Mammary epithelial cell (primary cell): ENCODE data around the gene CAPG.

Source experiments
- EZH2 ChIP-seq: IDR thresholded peaks from 2 replicates; pipeline ENCODE4 v1.6.1; 2012; ENCODE audit warnings: low read length, inconsistent platforms, borderline replicate concordance
- TF ChIP-seq, protein P1 (sequence below), 2 donors: IDR thresholded peaks in 1 of 2; conservative IDR thresholded peaks in 1 of 2; 2 replicates each; pipeline ENCODE4 v1.5.1; 2011 to 2012; ENCODE audit warnings: inconsistent platforms in 2 of 2, low read length in 2 of 2, mild to moderate bottlenecking in 2 of 2, control low read depth in 1 of 2, low read depth in 1 of 2; ENCODE audit not compliant: insufficient read depth in 1 of 2; ENCODE audit errors: extremely low read depth in 1 of 2

DNA sequence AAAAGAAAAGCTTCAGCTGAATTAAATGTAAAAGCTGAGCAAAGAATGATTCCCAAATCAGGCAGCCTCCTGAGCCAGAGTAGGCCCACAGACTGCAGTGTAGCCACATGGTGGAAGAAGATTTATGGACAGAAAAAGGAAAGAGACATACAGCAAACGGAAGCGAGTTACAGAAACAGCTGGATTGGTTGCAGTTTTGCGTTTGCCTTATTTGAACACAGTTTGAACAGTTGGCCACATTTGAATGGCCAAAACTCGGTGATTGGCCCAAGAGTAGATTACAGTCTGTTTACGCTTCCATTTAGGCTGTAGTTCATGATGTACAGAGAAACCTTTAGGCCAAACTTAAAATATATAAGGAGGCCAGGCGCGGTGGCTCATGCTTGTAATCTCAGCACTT, 43.4 kb upstream of the CAPG start:
- TF ChIP-seq, protein P1, sequence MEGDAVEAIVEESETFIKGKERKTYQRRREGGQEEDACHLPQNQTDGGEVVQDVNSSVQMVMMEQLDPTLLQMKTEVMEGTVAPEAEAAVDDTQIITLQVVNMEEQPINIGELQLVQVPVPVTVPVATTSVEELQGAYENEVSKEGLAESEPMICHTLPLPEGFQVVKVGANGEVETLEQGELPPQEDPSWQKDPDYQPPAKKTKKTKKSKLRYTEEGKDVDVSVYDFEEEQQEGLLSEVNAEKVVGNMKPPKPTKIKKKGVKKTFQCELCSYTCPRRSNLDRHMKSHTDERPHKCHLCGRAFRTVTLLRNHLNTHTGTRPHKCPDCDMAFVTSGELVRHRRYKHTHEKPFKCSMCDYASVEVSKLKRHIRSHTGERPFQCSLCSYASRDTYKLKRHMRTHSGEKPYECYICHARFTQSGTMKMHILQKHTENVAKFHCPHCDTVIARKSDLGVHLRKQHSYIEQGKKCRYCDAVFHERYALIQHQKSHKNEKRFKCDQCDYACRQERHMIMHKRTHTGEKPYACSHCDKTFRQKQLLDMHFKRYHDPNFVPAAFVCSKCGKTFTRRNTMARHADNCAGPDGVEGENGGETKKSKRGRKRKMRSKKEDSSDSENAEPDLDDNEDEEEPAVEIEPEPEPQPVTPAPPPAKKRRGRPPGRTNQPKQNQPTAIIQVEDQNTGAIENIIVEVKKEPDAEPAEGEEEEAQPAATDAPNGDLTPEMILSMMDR (conservative IDR thresholded peaks at IDR 0.05 in 1 of 2, IDR thresholded peaks at IDR 0.05 in 1 of 2; ENCODE audit: extremely low read depth in 1 of 2, insufficient read depth in 1 of 2, low read depth in 1 of 2, low read length in 2 of 2): no peak
- TF ChIP-seq EZH2: no peak
